ENCODE measurements around the gene UCHL3.

DNA sequence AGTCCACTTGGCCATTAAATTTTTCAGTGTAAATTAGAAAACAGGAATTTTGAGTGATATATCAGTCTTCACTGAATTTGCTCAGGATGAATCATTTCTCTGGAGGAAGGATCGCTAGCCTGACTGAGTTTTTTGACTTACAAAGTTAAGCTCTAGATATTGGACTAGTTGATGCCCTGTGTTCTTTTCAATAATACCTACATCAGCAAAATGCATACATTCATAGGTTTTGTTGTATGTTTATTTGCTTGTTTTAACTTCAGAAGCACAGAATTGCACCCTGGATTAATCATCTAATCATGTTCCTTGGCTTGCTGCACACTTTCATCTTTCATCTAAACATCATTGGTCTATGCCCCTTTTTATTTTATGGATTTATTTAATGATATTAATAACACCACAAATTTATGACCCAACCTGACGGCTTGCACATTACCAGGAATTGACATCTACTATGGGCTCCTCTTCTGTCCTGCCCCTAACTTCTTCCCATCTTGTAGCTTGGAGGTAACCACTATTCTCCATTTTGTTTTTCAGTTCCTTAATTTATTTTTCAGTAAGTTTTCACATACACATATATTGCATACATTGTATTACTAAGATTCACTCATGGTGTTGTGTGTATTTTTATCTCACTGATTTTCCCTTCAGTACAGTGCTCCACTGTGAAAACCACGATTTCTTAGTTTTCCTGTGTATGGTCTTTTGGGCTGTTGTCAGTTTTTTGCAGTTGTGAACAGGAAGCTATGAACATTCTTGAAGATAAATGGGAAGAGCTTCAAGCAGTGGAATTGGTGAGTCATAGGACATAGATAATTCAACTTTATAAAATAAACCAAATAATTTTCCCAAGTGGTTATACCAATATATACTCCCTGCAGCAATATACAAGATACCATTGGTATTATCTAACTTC is 35.3 kb upstream of the UCHL3 start:
- TF ChIP-seq, protein P1, sequence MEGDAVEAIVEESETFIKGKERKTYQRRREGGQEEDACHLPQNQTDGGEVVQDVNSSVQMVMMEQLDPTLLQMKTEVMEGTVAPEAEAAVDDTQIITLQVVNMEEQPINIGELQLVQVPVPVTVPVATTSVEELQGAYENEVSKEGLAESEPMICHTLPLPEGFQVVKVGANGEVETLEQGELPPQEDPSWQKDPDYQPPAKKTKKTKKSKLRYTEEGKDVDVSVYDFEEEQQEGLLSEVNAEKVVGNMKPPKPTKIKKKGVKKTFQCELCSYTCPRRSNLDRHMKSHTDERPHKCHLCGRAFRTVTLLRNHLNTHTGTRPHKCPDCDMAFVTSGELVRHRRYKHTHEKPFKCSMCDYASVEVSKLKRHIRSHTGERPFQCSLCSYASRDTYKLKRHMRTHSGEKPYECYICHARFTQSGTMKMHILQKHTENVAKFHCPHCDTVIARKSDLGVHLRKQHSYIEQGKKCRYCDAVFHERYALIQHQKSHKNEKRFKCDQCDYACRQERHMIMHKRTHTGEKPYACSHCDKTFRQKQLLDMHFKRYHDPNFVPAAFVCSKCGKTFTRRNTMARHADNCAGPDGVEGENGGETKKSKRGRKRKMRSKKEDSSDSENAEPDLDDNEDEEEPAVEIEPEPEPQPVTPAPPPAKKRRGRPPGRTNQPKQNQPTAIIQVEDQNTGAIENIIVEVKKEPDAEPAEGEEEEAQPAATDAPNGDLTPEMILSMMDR (IDR thresholded peaks at IDR 0.05; ENCODE audit: low read length), result no peak
- no peak for TF ChIP-seq EZH2 (IDR thresholded peaks at IDR 0.05; ENCODE audit: borderline replicate concordance, low read length)
